G401 (cell line): ENCODE data around the gene OSTN. TPM values are rescaled to one million over a fixed set of nuclear protein-coding genes. Genes with fewer than 3 reads are reported as not detected.
"Not testable (repeated sequence)": the region's sequence is repeated elsewhere in the genome, so short reads cannot be mapped to it uniquely, and the experiment has no call there.

Source experiments
- DNase-seq: peaks from one replicate; pipeline ENCODE4 v3.0.0-alpha.2; 2015; ENCODE audit warnings: low spot score
- in situ Hi-C: cut with HindIII; loops from 2 replicates; pipeline ENCODE4 v1.10.0; 2016; ENCODE audit warnings: low sequenced_read_pairs, mixed read lengths
- total RNA-seq: library from RNA; depleted of rRNA; stranded (reverse); fragments of >200 nt; shearing (Covaris generic); gene quantifications from 2 replicates; pipeline ENCODE4 v1.2.3, GENCODE V29; 2014; rRNA removed

The OSTN gene
- not detected in 2 replicates for total RNA-seq

- in situ Hi-C loops = no loop called here
- DNase-seq = no peak
Observed at GRCh38 chr3:191198932-191199331, at the start of gene OSTN. Gene OSTN, plus strand, starts transcription at chr3:191199241. Its CDS starts 13,292 bp downstream, at chr3:191212533.

- DNase-seq = no peak
- in situ Hi-C loops = no loop called here
Observed at GRCh38 chr3:191151653-191152052, 47.4 kb upstream of the OSTN start.

GRCh38 chr3:191154827-191155226 is 44.2 kb upstream of the OSTN start:
- no peak for DNase-seq
- in situ Hi-C loops = no loop called here

GRCh38 chr3:191158247-191158646 is 40.8 kb upstream of the OSTN start:
- DNase-seq = no peak
- in situ Hi-C loops = no loop called here

- in situ Hi-C loops = no loop called here
- DNase-seq = no peak
Observed at GRCh38 chr3:191158815-191159214, 40.2 kb upstream of the OSTN start.

- DNase-seq = no peak
- in situ Hi-C loops = no loop called here
Observed at GRCh38 chr3:191165802-191166201, 33.2 kb upstream of the OSTN start.

- in situ Hi-C loops = no loop called here
- no peak for DNase-seq
Observed at GRCh38 chr3:191166368-191166767, 32.7 kb upstream of the OSTN start.

- in situ Hi-C loops = no loop called here
Observed at GRCh38 chr3:191169566-191169965, 29.5 kb upstream of the OSTN start.

GRCh38 chr3:191170097-191170496 is 28.9 kb upstream of the OSTN start:
- in situ Hi-C loops = no loop called here

More at GRCh38 chr3:191169566-191169965, 29.5 kb upstream of the OSTN start:
- no peak for DNase-seq

GRCh38 chr3:191175102-191175501 is 23.9 kb upstream of the OSTN start:
- in situ Hi-C loops = no loop called here
- DNase-seq = no peak

More at GRCh38 chr3:191170097-191170496, 28.9 kb upstream of the OSTN start:
- DNase-seq = no peak

GRCh38 chr3:191176038-191176785 is 22.8 kb upstream of the OSTN start:
- DNase-seq = no peak
- in situ Hi-C loops = no loop called here

- in situ Hi-C loops, DNase-seq: not testable (repeated sequence)
Observed at GRCh38 chr3:191185382-191185781, 13.7 kb upstream of the OSTN start.

GRCh38 chr3:191188246-191188645 is 10.8 kb upstream of the OSTN start:
- DNase-seq, in situ Hi-C loops: not testable (repeated sequence)

GRCh38 chr3:191192270-191192669 is 6.8 kb upstream of the OSTN start:
- in situ Hi-C loops, DNase-seq: not testable (repeated sequence)

GRCh38 chr3:191192941-191193340 is 6.1 kb upstream of the OSTN start:
- DNase-seq = no peak
- in situ Hi-C loops = no loop called here

GRCh38 chr3:191197761-191198306 is 1.2 kb upstream of the OSTN start:
- in situ Hi-C loops = no loop called here
- no peak for DNase-seq

- in situ Hi-C loops = no loop called here
- DNase-seq = no peak
Observed at GRCh38 chr3:191198480-191198879, 561 bp upstream of the OSTN start.

GRCh38 chr3:191210032-191210431 is 11.0 kb downstream of the OSTN start:
- DNase-seq = no peak
- in situ Hi-C loops = no loop called here

- in situ Hi-C loops = no loop called here
- no peak for DNase-seq
Observed at GRCh38 chr3:191216510-191216909, 17.5 kb downstream of the OSTN start.

- in situ Hi-C loops = no loop called here
- no peak for DNase-seq
Observed at GRCh38 chr3:191217301-191217700, 18.3 kb downstream of the OSTN start.

- in situ Hi-C loops = no loop called here
- DNase-seq = no peak
Observed at GRCh38 chr3:191220908-191221307, 21.9 kb downstream of the OSTN start.
